Keratinocyte (primary cell): ENCODE measurements around the gene SH2D3C.

Experiments
- EZH2 ChIP-seq: IDR thresholded peaks from one replicate; pipeline ENCODE4 v1.6.1; 2012; ENCODE audit warnings: inconsistent platforms, mild to moderate bottlenecking, low read length, moderate library complexity
- TF ChIP-seq, protein P1 (sequence below), 3 experiments: IDR thresholded peaks in 1 of 3; conservative IDR thresholded peaks in 1 of 3; optimal IDR thresholded peaks in 1 of 3; 2 replicates in 2 of 3; 3 replicates in 1 of 3; pipeline versions ENCODE3 to v1.5.1; 2011; ENCODE audit warnings: low read length in 3 of 3, mild to moderate bottlenecking in 3 of 3, moderate library complexity in 2 of 3, control low read depth in 1 of 3, inconsistent platforms in 1 of 3; ENCODE audit not compliant: insufficient read depth in 2 of 3; ENCODE audit errors: extremely low read depth in 1 of 3

DNA sequence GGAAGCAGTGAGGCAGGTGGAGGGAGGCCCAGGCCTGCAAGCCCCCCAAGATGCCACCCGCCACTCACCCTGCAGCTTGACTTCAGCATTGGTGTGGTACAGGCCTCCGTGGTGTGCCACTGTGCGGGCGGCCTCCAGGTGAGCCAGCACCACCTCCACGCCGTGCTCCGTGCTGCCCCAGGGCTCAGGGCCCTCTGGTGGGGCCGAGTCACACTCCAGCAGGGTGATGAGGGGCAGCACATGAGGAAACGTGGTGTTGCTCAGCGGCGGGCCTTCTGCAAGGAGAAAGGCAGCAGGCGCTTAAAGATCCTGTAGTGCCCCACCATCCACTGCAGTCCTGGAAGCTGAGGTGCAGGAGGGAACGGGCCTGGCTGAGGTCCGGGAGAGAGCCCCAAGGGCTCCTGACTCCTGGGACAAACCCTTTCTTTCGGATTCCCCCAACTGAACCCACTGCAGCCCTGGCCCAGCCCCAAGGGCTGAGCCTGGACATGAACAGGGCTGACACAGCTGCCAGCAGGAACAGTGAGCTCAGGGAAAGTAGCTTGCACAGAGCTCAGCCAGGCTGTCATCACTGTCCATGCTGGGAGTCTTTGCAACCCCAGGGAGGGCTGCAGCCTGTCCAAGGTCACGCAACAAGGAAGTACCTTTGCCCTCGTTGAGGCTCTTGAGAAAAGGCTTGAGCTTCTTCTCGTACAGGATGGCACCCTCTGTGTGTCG, 38.7 kb downstream of the SH2D3C start:
- TF ChIP-seq, protein P1, sequence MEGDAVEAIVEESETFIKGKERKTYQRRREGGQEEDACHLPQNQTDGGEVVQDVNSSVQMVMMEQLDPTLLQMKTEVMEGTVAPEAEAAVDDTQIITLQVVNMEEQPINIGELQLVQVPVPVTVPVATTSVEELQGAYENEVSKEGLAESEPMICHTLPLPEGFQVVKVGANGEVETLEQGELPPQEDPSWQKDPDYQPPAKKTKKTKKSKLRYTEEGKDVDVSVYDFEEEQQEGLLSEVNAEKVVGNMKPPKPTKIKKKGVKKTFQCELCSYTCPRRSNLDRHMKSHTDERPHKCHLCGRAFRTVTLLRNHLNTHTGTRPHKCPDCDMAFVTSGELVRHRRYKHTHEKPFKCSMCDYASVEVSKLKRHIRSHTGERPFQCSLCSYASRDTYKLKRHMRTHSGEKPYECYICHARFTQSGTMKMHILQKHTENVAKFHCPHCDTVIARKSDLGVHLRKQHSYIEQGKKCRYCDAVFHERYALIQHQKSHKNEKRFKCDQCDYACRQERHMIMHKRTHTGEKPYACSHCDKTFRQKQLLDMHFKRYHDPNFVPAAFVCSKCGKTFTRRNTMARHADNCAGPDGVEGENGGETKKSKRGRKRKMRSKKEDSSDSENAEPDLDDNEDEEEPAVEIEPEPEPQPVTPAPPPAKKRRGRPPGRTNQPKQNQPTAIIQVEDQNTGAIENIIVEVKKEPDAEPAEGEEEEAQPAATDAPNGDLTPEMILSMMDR (optimal IDR thresholded peaks at IDR 0.05 in 1 of 3, IDR thresholded peaks at IDR 0.05 in 1 of 3, conservative IDR thresholded peaks at IDR 0.05 in 1 of 3; ENCODE audit: extremely low read depth in 1 of 3, insufficient read depth in 2 of 3, low read length in 3 of 3) = no peak
- no peak for TF ChIP-seq EZH2
